Activated CD4-positive, alpha-beta memory T cell treated with anti-CD3 and anti-CD28 coated beads, Interleukin-2, amount 10 ng/mL, durations not matched to agents 7 days and 5 days (primary cell): ENCODE measurements around the gene EXOSC2. TPM values are rescaled to one million over a fixed set of nuclear protein-coding genes. Genes with fewer than 3 reads are reported as not detected.
A peak's percentile ranks its signal among the peaks of the same experiment; 100 is the strongest.
"Not testable (repeated sequence)": the region's sequence is repeated elsewhere in the genome, so short reads cannot be mapped to it uniquely, and the experiment has no call there.

Experiments used
- CTCF ChIA-PET: fragments of 350-600 bp; sonication (Branson Sonifier 250); formaldehyde crosslinking; loops from one replicate; lab custom pipeline; 2021; ENCODE audit warnings: antibody characterized with exemption, inconsistent platforms; lab: Charles Lee
- POLR2A ChIA-PET: fragments of 350-600 bp; sonication (Branson Sonifier 250); formaldehyde crosslinking; loops from one replicate; lab custom pipeline; 2021; ENCODE audit warnings: antibody characterized with exemption; lab: Charles Lee
- DNase-seq: peaks from one replicate; pipeline ENCODE4 v3.0.0-alpha.2; 2020
- H3K27ac Mint-ChIP-seq: one replicate; pipeline ENCODE4 v1.8.0; 2021; ENCODE audit warnings: mild to moderate bottlenecking, mixed read lengths
- H3K27me3 Mint-ChIP-seq: one replicate; pipeline ENCODE4 v1.8.0; 2021; ENCODE audit warnings: mixed read lengths
- H3K36me3 Mint-ChIP-seq: one replicate; pipeline ENCODE4 v1.8.0; 2021; ENCODE audit warnings: low read depth, mixed read lengths
- H3K4me1 Mint-ChIP-seq: one replicate; pipeline ENCODE4 v1.8.0; 2021; ENCODE audit warnings: mixed read lengths
- H3K4me3 Mint-ChIP-seq: one replicate; pipeline ENCODE4 v1.8.0; 2021; ENCODE audit warnings: mild to moderate bottlenecking, mixed read lengths
- H3K9me3 Mint-ChIP-seq: one replicate; pipeline ENCODE4 v1.8.0; 2021; ENCODE audit warnings: mixed read lengths
- total RNA-seq, 2 experiments: library from RNA; stranded (reverse); gene quantifications; one replicate each; pipeline ENCODE4 v1.2.3, GENCODE V29; 2021

The EXOSC2 gene
- total RNA-seq, 2 experiments from 2014 or later: 45.2 to 48.7 TPM

DNA sequence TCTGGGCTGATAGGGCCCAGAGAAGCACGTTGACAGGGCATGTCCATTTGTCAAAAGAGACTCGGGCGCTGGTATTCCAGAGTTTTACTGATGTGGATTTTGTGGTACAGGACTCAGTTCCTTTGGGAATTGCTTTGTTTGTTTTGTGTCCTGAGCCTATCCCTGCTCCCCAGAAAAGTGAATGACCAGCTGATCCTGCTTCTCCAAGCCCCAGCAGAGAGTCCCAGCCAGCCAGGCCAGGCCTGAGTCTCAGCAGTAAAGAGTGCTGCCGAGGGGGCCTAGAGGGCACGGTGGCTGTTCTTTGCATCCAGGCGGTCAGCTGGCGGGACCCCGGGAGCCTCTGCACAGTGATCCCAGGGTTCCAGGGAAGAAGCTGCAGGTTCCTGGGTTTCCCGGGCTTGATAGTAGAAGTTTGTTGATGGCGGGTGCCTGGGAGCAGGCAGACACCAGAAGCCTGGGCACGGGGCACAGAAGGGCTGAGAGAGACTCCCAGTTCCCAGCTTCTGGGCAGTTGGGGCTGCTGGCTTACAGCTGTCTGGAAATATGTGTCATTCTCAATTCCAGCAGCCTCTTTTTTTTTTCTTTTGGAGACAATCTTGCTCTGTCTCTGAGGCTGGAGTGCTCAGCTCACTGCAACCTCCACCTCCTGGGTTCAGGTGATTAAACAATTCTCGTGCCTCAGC is 20.5 kb upstream of the EXOSC2 start:
- no peak for DNase-seq
- Mint-ChIP-seq H3K9me3 (no peaks in the 10 kb centered on the region), H3K36me3 (no peaks in the 10 kb centered on the region), H3K4me1 (no peaks in the 10 kb centered on the region), H3K4me3 (no peak overlapping the region), H3K27ac (no peak overlapping the region), H3K27me3 (peaks cover 13% of the 10 kb centered on the region)
- POLR2A ChIA-PET: interaction anchor here (0.7 kb wide), 1 partner anchor 190 kb away, joined by 3 read pairs; no protein-coding TSS in a partner anchor
- CTCF ChIA-PET: no interaction called here

DNA sequence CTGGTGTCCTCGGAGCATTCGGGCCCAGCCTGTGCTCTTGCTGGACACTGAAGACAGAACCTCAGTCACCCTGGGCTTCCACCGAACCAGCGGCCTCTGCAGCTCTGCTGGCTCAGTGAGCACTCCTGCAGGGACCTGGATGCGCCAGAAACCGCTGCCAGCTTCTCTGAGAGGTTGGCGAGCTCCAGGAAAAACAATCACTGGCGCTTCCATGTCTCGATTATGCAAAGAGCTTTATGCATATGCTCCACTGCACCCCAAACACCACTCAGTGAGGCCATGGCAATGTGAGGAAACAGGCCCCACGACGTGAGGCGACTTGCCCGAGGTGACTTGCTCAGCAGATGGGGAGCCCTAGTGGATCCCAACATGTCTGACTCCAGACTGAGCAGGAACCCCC is 18.2 kb upstream of the EXOSC2 start:
- ChIA-PET POLR2A (interaction anchor here (0.6 kb wide), 2 partner anchors 52 to 214 kb away, joined by 3 read pairs; no protein-coding TSS in a partner anchor), CTCF (no interaction called here)
- Mint-ChIP-seq H3K27me3 (peaks cover 19% of the 10 kb centered on the region), H3K27ac (no peak overlapping the region), H3K9me3 (no peaks in the 10 kb centered on the region), H3K36me3 (no peaks in the 10 kb centered on the region), H3K4me3 (no peak overlapping the region), H3K4me1 (no peaks in the 10 kb centered on the region)
- DNase-seq: no peak

DNA sequence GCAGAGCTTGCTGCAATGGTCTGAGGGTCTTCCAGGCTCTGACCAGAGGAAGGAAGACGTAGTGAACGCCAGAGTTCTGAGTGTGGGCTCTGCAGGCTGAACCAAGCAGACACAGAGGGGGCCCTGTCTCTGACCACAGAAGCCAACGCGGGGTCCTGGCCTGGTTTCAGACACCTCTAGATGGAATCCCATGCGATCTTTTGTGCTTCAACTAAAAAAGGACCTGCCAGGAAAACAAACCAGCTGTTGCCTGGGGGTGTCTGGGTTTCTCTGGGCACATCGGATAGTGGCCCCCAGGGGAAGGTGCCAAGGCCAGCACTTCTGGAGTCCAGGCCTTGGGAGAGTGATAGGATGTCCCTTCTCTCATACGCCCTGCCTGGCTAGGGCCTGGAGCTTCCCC is 16.3 kb upstream of the EXOSC2 start:
- peaks cover 4% of the 10 kb centered on the region for H3K4me1 Mint-ChIP-seq

DNA sequence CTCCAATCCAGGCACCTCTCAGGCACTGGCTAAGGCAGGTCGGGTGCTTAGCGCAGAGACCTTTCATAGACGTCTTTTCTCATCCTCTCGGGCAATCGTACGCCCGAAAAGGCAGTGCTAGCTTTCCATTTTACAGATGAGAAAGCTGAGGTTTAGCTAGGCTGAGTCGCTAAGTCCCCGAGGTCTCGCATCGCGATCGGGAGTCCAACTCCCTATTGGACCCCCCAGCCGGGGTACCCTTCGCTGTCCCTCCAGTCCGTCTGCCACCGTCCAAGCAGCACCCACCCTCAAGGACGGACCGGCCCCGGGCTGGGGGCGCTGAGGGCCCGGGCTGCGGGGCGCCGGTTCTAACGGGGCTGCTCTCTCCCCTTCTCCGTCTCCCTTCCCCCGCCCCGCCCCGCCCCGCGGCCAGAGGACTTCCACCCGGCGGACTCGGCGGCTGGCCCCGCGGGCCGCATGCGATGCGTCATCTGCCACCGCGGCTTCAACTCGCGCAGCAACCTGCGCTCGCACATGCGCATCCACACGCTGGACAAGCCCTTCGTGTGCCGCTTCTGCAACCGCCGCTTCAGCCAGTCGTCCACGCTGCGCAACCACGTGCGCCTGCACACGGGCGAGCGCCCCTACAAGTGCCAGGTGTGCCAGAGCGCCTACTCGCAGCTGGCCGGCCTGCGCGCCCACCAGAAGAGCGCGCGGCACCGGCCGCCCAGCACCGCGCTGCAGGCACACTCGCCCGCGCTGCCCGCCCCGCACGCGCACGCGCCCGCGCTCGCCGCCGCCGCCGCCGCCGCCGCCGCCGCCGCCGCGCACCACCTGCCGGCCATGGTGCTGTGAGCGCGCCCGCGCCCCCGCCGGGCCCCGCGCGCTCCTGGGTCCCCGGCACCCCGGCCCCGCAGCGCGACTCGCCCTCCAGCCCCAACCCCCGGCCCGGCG is 12.5 kb upstream of the EXOSC2 start:
- H3K9me3 Mint-ChIP-seq: no peaks in the 10 kb centered on the region
- no peaks in the 10 kb centered on the region for H3K36me3 Mint-ChIP-seq
- peak; percentile 65 for DNase-seq
- POLR2A ChIA-PET: no interaction called here
- CTCF ChIA-PET: interaction anchor here (1.9 to 2.3 kb wide), 2 partner anchors 217 to 220 kb away, joined by 11 to 26 read pairs; no protein-coding TSS in a partner anchor
- H3K27ac Mint-ChIP-seq: no peak overlapping the region
- H3K4me3 Mint-ChIP-seq: peak overlapping the region; percentile 47
- H3K4me1 Mint-ChIP-seq: peaks cover 7% of the 10 kb centered on the region
- H3K27me3 Mint-ChIP-seq: peaks cover 18% of the 10 kb centered on the region

More for the DNA sequence above, 16.3 kb upstream of the EXOSC2 start:
- Mint-ChIP-seq H3K27ac (no peak overlapping the region), H3K27me3 (peaks cover 19% of the 10 kb centered on the region), H3K9me3 (no peaks in the 10 kb centered on the region), H3K4me3 (no peak overlapping the region), H3K36me3 (no peaks in the 10 kb centered on the region)
- no peak for DNase-seq
- CTCF ChIA-PET: no interaction called here
- POLR2A ChIA-PET: no interaction called here

DNA sequence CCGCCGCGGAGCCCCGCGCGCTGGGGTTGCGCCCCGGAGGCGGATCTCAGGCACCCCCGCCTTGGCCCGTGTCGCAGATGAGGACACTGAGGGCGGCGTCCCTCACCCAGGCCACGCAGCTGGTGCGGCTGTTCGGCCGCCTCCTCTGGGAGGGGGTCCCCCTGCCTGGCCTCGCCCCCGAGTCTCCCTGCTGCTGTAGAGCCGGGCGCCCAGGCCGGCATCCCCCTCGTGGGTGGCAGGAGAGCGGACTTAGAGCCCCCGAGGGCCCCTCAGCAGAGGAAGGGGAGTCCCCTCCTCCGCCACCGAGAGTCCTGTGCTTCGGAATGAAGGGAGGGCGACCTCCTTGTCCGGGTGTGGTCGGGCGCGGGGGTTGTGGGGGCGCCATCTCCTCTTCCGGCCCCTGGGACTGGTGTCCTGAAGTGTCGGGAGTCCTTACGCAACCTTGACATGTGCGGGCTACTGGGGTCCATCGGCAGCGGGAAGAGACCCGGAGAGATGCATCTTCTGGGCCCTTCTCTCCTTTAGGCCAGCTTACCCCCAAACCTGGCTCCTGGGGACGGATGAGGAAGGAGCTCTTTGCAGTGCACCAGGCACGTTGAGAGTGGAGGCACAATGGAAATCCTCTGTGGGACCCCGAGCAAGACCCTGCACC is 11.7 kb upstream of the EXOSC2 start:
- DNase-seq: no peak
- Mint-ChIP-seq H3K27me3 (peaks cover 18% of the 10 kb centered on the region), H3K36me3 (no peaks in the 10 kb centered on the region), H3K27ac (no peak overlapping the region), H3K4me1 (peaks cover 7% of the 10 kb centered on the region), H3K9me3 (no peaks in the 10 kb centered on the region), H3K4me3 (peak overlapping the region; percentile 82)
- POLR2A ChIA-PET: interaction anchor here (0.7 to 1.9 kb wide), 4 partner anchors 12 to 234 kb away, joined by 3 to 17 read pairs (median 4); partner anchors contain the start of gene EXOSC2
- CTCF ChIA-PET: interaction anchor here (0.6 to 2.3 kb wide), 11 partner anchors 11 to 229 kb away, joined by 3 to 26 read pairs (median 7); partner anchors contain the start of gene EXOSC2

DNA sequence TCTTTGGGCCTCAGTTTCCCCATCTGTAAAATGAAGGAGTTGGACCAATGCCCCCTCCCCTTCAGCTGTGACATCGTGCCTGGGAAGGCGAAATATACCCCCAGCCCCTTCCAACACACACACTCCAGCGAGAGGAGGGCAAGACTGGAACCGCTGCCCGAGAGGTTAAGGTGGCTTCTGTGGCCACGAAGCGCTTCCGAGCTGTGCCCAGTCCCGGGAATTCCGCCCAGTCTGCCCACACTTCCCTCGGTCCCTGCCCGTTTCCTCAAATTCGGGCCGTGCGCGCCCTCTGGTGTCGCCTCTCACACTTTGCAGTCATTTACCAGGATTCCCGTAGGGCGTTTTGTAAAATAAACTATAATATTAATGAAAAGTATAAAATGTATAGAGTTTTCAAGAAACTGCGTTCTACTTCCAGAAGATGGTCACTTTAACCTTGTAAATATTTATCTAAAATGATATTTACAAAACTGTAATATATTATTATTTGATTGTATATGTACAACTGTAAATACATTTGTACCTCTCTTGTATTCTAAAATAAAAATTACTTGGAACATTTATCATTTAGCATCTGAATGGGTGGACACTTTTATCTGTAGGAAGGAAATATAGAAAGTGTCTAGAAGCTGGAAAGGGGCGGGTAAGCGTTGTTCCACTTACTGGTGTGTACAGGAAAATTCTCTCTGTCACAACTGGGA is 11.0 kb upstream of the EXOSC2 start:
- H3K4me3 Mint-ChIP-seq: peak overlapping the region; percentile 82

DNA sequence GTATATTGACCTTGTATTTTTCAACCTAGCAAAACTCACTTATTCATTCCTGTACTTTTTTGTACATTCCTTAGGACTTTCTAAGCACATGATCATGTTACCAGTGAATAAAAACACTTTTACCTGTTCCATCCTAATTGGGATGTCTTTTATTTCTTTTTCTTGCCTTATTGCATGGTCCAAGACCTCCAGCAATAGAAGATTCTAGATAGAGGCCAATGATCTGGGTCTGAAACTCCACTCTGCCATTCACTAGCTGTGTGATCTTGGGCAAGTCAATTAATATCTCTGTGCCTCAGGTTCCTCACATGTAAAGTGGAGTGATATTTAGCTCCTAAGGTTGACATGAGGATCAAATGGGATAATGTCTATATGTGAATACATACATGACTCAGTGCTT is 8.5 kb upstream of the EXOSC2 start:
- ChIA-PET CTCF (interaction anchor here (0.9 to 1.2 kb wide), 4 partner anchors 14 to 225 kb away, joined by 3 to 4 read pairs (median 3); no protein-coding TSS in a partner anchor), POLR2A (interaction anchor here (1.2 kb wide), 1 partner anchor 8 kb away, joined by 3 read pairs; the partner anchor contains the start of gene EXOSC2)
- no peak overlapping the region for H3K4me3 Mint-ChIP-seq

More for the DNA sequence above, 11.0 kb upstream of the EXOSC2 start:
- Mint-ChIP-seq H3K27me3 (peaks cover 21% of the 10 kb centered on the region), H3K9me3 (no peaks in the 10 kb centered on the region), H3K4me1 (peaks cover 9% of the 10 kb centered on the region), H3K27ac (no peak overlapping the region), H3K36me3 (no peaks in the 10 kb centered on the region)
- peak; percentile 60 for DNase-seq
- ChIA-PET CTCF (interaction anchor here (0.6 to 2.3 kb wide), 14 partner anchors 11 to 1967 kb away, joined by 3 to 26 read pairs (median 4); partner anchors contain the start of genes EXOSC2 and FUBP3), POLR2A (interaction anchor here (0.7 to 1.9 kb wide), 4 partner anchors 11 to 235 kb away, joined by 3 to 17 read pairs (median 4); partner anchors contain the start of gene EXOSC2)

DNA sequence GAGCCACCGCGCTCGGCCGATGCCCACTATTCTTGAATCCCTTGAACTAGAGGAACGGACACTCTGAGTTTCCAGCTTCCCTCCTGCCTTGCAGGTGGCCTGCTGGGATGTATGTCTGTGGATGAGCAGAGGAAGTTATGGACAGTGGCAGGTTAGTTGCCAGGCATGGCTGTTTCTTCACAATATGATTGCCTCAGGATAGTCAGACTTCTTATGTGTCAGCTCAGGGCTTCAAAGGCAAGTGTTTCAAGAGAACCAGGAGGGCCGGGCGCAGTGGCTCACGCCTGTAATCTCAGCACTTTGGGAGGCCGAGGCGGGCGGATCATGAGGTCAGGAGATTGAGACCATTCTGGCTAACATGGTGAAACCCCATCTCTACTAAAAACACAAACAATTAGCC is 7.6 kb upstream of the EXOSC2 start:
- ChIA-PET CTCF (interaction anchor here (0.9 to 1.0 kb wide), 3 partner anchors 15 to 226 kb away, joined by 3 to 4 read pairs (median 3); no protein-coding TSS in a partner anchor), POLR2A (interaction anchor here (1.2 kb wide), 1 partner anchor 7 kb away, joined by 3 read pairs; the partner anchor contains the start of gene EXOSC2)
- not testable (repeated sequence) for H3K27me3 Mint-ChIP-seq, H3K4me3 Mint-ChIP-seq, H3K36me3 Mint-ChIP-seq, H3K9me3 Mint-ChIP-seq, DNase-seq, H3K27ac Mint-ChIP-seq
- peaks cover 28% of the 10 kb centered on the region for H3K4me1 Mint-ChIP-seq

More for the DNA sequence above, 8.5 kb upstream of the EXOSC2 start:
- Mint-ChIP-seq H3K36me3 (no peaks in the 10 kb centered on the region), H3K4me1 (peaks cover 24% of the 10 kb centered on the region), H3K9me3 (no peaks in the 10 kb centered on the region), H3K27ac (no peak overlapping the region), H3K27me3 (peaks cover 11% of the 10 kb centered on the region)
- DNase-seq: no peak

DNA sequence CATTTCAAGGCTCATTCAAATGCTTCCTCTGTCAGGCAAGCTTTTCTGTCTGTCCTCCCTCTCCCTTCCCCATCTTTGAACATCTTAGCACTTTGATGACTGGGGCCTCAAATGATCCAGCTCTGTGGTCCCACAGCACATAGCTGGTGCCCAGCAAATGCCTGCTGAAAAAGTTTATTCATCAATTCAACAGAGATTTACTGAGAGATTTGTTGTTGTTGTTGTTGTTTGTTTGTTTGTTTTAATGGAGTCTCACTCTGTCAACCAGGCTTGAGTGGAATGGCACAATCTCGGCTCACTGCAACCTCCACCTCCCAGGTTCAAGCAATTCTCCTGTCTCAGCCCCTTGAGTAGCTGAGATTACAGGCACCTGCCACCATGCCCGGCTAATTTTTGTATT is 6.0 kb upstream of the EXOSC2 start:
- peaks cover 26% of the 10 kb centered on the region for H3K4me1 Mint-ChIP-seq
- CTCF ChIA-PET: interaction anchor here (0.7 to 1.1 kb wide), 2 partner anchors 13 to 1195 kb away, joined by 3 read pairs; no protein-coding TSS in a partner anchor
- DNase-seq: no peak
- POLR2A ChIA-PET: no interaction called here
- no peak overlapping the region for H3K4me3 Mint-ChIP-seq
- H3K9me3 Mint-ChIP-seq: peaks cover 6% of the 10 kb centered on the region
- no peak overlapping the region for H3K27ac Mint-ChIP-seq
- peaks cover 3% of the 10 kb centered on the region for H3K27me3 Mint-ChIP-seq
- H3K36me3 Mint-ChIP-seq: no peaks in the 10 kb centered on the region

DNA sequence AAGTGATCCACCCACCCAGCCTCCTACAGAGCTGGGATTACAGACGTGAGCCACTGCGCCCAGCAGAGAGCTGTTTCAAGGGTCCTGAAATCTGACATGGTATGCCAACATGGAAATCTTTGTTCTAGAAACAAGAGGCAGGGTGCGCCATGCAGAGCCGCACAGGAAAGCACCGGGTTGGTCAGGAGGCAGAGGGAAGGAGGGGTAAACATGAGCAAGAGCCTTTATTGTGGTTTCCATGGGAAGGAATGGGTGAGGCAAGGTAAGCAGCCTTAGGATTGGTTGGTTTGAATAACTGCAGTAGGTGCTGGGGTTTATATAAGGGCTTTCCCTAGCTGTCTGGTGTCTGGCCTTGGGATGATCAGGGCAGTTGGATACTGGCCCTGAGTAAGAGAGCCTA is 5.5 kb upstream of the EXOSC2 start:
- Mint-ChIP-seq H3K27me3 (peaks cover 3% of the 10 kb centered on the region), H3K36me3 (no peaks in the 10 kb centered on the region), H3K27ac (no peak overlapping the region), H3K9me3 (peaks cover 6% of the 10 kb centered on the region), H3K4me1 (peaks cover 30% of the 10 kb centered on the region), H3K4me3 (no peak overlapping the region)
- no peak for DNase-seq
- POLR2A ChIA-PET: no interaction called here
- CTCF ChIA-PET: no interaction called here

DNA sequence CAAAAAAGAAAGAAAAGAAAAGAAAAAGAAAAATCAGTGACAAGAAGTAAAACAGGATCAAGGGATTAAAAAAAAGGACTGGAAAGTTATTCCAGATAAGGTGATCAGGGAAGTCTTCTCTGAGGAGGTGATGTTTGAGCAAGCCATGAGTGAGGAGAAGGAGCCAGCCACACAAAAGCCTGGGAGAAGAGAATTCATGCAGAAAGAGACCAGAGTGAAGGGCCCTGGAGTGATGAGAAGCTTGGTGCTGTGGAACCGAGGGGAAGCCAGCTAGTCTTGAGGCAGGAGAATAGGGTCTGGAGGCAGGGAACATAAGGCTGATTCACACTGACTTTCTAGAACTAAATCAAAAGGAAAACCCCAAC is 4.0 kb upstream of the EXOSC2 start:
- H3K27me3 Mint-ChIP-seq: peaks cover 3% of the 10 kb centered on the region
- POLR2A ChIA-PET: interaction anchor here (1.2 kb wide), 1 partner anchor 302 kb away, joined by 3 read pairs; no protein-coding TSS in a partner anchor
- no peak overlapping the region for H3K27ac Mint-ChIP-seq

More for the DNA sequence above, 4.0 kb upstream of the EXOSC2 start:
- Mint-ChIP-seq H3K9me3 (peaks cover 6% of the 10 kb centered on the region), H3K4me3 (no peak overlapping the region), H3K36me3 (peaks cover 4% of the 10 kb centered on the region), H3K4me1 (peaks cover 36% of the 10 kb centered on the region)
- CTCF ChIA-PET: interaction anchor here (0.6 to 0.7 kb wide), 2 partner anchors 89 to 581 kb away, joined by 3 to 5 read pairs; no protein-coding TSS in a partner anchor
- no peak for DNase-seq
